ENCODE data around the gene ZNF580. TPM values are rescaled to one million over a fixed set of nuclear protein-coding genes. Genes with fewer than 3 reads are reported as not detected.

The ZNF580 gene
- total and polyA plus RNA-seq, 9 of the 15 experiments (the other 6 are each of a cell fraction or from before 2014, with no cell fraction given): 2.3 to 47.4 (median 6.0) TPM

GRCh38 chr19:55599468-55599841 is 41.3 kb upstream of the ZNF580 start, which contains the start of gene FIZ1 (continued):
- no peak for TF ChIP-seq ZNF274 (IDR thresholded peaks at IDR 0.05; ENCODE audit: borderline replicate concordance, low read depth, low read length)
- no peak for TF ChIP-seq MTA2 (IDR thresholded peaks at IDR 0.05; ENCODE audit: low read depth)
- TF ChIP-seq, protein P1, sequence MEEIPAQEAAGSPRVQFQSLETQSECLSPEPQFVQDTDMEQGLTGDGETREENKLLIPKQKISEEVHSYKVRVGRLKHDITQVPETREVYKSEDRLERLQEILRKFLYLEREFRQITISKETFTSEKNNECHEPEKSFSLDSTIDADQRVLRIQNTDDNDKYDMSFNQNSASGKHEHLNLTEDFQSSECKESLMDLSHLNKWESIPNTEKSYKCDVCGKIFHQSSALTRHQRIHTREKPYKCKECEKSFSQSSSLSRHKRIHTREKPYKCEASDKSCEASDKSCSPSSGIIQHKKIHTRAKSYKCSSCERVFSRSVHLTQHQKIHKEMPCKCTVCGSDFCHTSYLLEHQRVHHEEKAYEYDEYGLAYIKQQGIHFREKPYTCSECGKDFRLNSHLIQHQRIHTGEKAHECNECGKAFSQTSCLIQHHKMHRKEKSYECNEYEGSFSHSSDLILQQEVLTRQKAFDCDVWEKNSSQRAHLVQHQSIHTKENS (CRISPR knock-in tag; IDR thresholded peaks at IDR 0.05): no peak
- TF ChIP-seq TBL1XR1 (IDR thresholded peaks at IDR 0.05; ENCODE audit: low read length in 2 of 2): no peak
- no peak for TF ChIP-seq CGGBP1 (CRISPR knock-in tag; IDR thresholded peaks at IDR 0.05)
- no peak for TF ChIP-seq BRF1 (IDR thresholded peaks at IDR 0.05; ENCODE audit: borderline replicate concordance, extremely low read depth, insufficient read length)
- TF ChIP-seq RFX1 (IDR thresholded peaks at IDR 0.05): no peak
- TF ChIP-seq NUFIP1 (IDR thresholded peaks at IDR 0.05; ENCODE audit: partially characterized antibody): no peak
- TF ChIP-seq ZNF146 (CRISPR knock-in tag; IDR thresholded peaks at IDR 0.05; ENCODE audit: unreplicated experiment): no peak
- no peak for TF ChIP-seq DNMT1 (IDR thresholded peaks at IDR 0.05)
- no peak for TF ChIP-seq ZNF408 (CRISPR knock-in tag; IDR thresholded peaks at IDR 0.05; ENCODE audit: low read depth)
- peak; percentile 75 for TF ChIP-seq E2F8 (IDR thresholded peaks at IDR 0.05; ENCODE audit: low read depth, partially characterized antibody)
- no peak for TF ChIP-seq ZC3H4 (CRISPR knock-in tag; IDR thresholded peaks at IDR 0.05; ENCODE audit: borderline replicate concordance)
- TF ChIP-seq PBX2 (CRISPR knock-in tag; IDR thresholded peaks at IDR 0.05; ENCODE audit: low read depth): no peak
- no peak for TF ChIP-seq PBX2 (tag; conservative IDR thresholded peaks at IDR 0.05; ENCODE audit: low read depth)
- TF ChIP-seq, protein P2, sequence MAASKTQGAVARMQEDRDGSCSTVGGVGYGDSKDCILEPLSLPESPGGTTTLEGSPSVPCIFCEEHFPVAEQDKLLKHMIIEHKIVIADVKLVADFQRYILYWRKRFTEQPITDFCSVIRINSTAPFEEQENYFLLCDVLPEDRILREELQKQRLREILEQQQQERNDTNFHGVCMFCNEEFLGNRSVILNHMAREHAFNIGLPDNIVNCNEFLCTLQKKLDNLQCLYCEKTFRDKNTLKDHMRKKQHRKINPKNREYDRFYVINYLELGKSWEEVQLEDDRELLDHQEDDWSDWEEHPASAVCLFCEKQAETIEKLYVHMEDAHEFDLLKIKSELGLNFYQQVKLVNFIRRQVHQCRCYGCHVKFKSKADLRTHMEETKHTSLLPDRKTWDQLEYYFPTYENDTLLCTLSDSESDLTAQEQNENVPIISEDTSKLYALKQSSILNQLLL (CRISPR knock-in tag; IDR thresholded peaks at IDR 0.05; ENCODE audit: borderline replicate concordance): no peak
- 0 out of 2 replicates have a peak, but pooled peaks have one; percentile 28 for TF ChIP-seq SMAD4 (CRISPR knock-in tag; conservative IDR thresholded peaks at IDR 0.05)
- TF ChIP-seq ZNF239 (CRISPR knock-in tag; IDR thresholded peaks at IDR 0.05): no peak
- no peak for TF ChIP-seq POLR2B (IDR thresholded peaks at IDR 0.05; ENCODE audit: low read depth, partially characterized antibody)
- TF ChIP-seq GMEB1 (CRISPR knock-in tag; IDR thresholded peaks at IDR 0.05): peak; percentile 26; the same call in 1 of the 2 replicates
